Pancreas (tissue), 10 donors: Measurements from ENCODE around the gene MAN1A1. TPM values are rescaled to one million over a fixed set of nuclear protein-coding genes. Genes with fewer than 3 reads are reported as not detected.

ENCODE experiments used
- ATAC-seq, 4 donors: fragments of 200-7000 bp; cut with Tn5 transposase; one replicate each; pipeline versions ENCODE4 v1.8.0 to v1.9.1; 2020; ENCODE audit warnings: mild to moderate bottlenecking in 4 of 4, moderate library complexity in 4 of 4
- DNase-seq, 6 donors: peaks; one replicate each; pipeline ENCODE4 v3.0.0-alpha.2; 2020
- FAIRE-seq: peaks from 2 replicates; lab custom pipeline; 2012; peaks lifted over from hg19 to GRCh38; lab: Jason Lieb, UNC
- H3K27ac ChIP-seq, 4 donors: fragments of 200-600 bp; sonication (generic); 1 replicate in 3 of 4; 2 replicates in 1 of 4; pipeline versions ENCODE4 v1.5.0 to v1.8.0; 2020
- H3K27me3 ChIP-seq, 4 donors: fragments of 200-600 bp; one replicate each; pipeline ENCODE4 v1.8.0; 2021
- H3K36me3 ChIP-seq, 3 donors: fragments of 200-600 bp; sonication (generic) in 1 of 3; one replicate each; pipeline versions ENCODE4 v1.5.0 to v1.8.0; 2020 to 2021
- H3K4me1 ChIP-seq, 3 donors: fragments of 200-600 bp; one replicate each; pipeline ENCODE4 v1.8.0; 2021
- H3K4me3 ChIP-seq, 4 donors: fragments of 200-600 bp; sonication (generic) in 2 of 4; one replicate each; pipeline versions ENCODE4 v1.5.0 to v1.8.0; 2020 to 2021
- H3K9me3 ChIP-seq, 4 donors: fragments of 200-600 bp; one replicate each; pipeline ENCODE4 v1.8.0; 2021
- WGBS, 2 donors: extraction: QIAGEN DNeasy Blood & Tissue Kit; methylation state at CpG; one replicate each; pipeline ENCODE4 v1.1.7; 2013; 5-methylcytosine and 5-hydroxymethylcytosine counted together
- intact Hi-C, 3 donors: fragments of 100-400 bp; cut with DNase I; formaldehyde crosslinking; loops; one replicate each; pipeline versions ENCODE4 v1.11.1 to v1.14.2; 2022
- polyA plus RNA-seq, 2 donors: library from polyadenylated mRNA; stranded (reverse); fragments of 200-250 nt; gene quantifications; one replicate each; pipeline ENCODE4 v1.2.3, GENCODE V29; 2013
- total RNA-seq, 6 donors: library from RNA; stranded (reverse); fragmentation: NEBNext Ultra II Directional in 4 of 6; extraction: Animal tissue kit (Norgen Biotek cat#: 25700) in 4 of 6; gene quantifications; one replicate each; pipeline versions ENCODE4 v1.2.1 to v1.2.4, GENCODE V29; 2021 to 2023
- TF ChIP-seq, protein P1 (sequence below), 4 donors: fragments of 200-600 bp; sonication (generic) in 3 of 4; IDR thresholded peaks; one replicate each; pipeline versions ENCODE4 v1.5.0 to v1.8.0; 2021; ENCODE audit warnings: antibody characterized with exemption in 4 of 4
- donor health status: healthy with polysubstance abuse.
- donor health status: DM: no; HTN: no; CAD: no; lungs with moderate emphysema.
- donor health status: DM: no; HTN: no; CAD: no.
- donor health status: control.
- donor health status: control.
- donor health status: Bipolar disorder and iron deficiency.
- donor health status: DM: yes; HTN: yes; CAD: no.
- donor health status: DM: no; HTN: no; CAD: no.
- donor health status: DM: no; HTN: no; CAD: no.
- donor health status: DM: yes; HTN: yes; CAD: no.

The MAN1A1 gene
- total and polyA plus RNA-seq, 8 donors: 11.7 to 86.1 (median 30.7) TPM

DNA sequence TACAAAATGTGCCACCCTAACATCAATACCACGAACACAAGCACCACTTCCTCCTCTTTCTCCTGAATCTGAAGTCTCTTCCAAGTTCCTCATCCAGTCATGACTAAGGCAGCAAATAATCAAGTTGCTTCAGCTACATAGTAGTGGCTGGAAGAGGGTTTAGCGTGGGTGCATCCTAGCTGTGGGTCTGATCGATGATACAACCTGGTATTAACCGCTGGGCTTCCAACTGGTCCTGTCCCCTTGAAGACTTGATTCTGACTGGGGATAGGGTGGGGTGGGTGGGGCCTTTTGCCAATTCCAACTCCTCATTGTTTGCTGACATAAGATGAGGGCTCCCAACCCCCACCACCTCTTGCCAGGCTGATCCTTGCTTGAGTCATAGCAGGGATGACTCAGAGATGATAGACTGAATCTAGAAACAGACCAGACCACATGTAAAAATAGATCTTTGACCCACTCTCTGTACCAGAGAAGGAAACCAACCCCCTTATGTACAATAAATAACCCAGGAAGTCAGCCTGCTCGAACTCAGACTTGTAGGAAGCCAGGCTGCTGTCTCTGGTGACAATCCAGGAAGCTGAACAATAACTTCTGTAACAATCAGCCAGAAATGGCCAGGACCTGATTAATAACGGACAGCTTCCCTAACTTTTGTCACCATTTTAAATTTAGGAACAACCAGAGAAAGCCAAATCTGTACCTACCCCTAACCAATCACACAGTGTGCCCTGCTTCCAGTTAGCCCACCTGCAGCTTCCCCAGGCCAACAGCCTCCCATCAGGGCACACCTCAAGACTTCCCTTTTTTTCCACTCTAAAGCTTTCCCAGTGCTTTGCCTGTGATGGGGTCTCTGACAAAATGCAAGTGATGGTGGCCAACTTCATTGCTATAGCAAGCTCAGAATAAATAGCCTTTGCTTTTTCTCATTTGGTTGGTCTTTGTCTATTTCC is 202.2 kb downstream of the MAN1A1 start:
- DNase-seq: peak in 1 of 6 donors; percentile 46

GRCh38 chr6:119145111-119145510 is 204.4 kb downstream of the MAN1A1 start:
- Histone ChIP-seq H3K27me3 (no peaks in the 10 kb centered on the region), H3K4me1 (peaks cover 0 to 8% (median 7%) of the 10 kb centered on the region in 3 donors), H3K27ac (no peak overlapping the region), H3K36me3 (no peaks in the 10 kb centered on the region), H3K9me3 (no peaks in the 10 kb centered on the region), H3K4me3 (no peak overlapping the region)
- DNase-seq (no peak), ATAC-seq (no peak), FAIRE-seq (no peak)
- intact Hi-C loops: no loop called here
- TF ChIP-seq, protein P1, sequence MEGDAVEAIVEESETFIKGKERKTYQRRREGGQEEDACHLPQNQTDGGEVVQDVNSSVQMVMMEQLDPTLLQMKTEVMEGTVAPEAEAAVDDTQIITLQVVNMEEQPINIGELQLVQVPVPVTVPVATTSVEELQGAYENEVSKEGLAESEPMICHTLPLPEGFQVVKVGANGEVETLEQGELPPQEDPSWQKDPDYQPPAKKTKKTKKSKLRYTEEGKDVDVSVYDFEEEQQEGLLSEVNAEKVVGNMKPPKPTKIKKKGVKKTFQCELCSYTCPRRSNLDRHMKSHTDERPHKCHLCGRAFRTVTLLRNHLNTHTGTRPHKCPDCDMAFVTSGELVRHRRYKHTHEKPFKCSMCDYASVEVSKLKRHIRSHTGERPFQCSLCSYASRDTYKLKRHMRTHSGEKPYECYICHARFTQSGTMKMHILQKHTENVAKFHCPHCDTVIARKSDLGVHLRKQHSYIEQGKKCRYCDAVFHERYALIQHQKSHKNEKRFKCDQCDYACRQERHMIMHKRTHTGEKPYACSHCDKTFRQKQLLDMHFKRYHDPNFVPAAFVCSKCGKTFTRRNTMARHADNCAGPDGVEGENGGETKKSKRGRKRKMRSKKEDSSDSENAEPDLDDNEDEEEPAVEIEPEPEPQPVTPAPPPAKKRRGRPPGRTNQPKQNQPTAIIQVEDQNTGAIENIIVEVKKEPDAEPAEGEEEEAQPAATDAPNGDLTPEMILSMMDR (IDR thresholded peaks at IDR 0.05): no peak
- WGBS, 2 donors: 56 to 83% methylated on average over 2 of the region's 2 CpGs

More for the DNA sequence above, 202.2 kb downstream of the MAN1A1 start:
- no peak overlapping the region for H3K4me3 ChIP-seq
- H3K36me3 ChIP-seq: no peaks in the 10 kb centered on the region
- no peaks in the 10 kb centered on the region for H3K27me3 ChIP-seq
- no peak for FAIRE-seq
- peaks cover 0 to 8% (median 7%) of the 10 kb centered on the region in 3 donors for H3K4me1 ChIP-seq
- intact Hi-C loops: no loop called here
- peak overlapping the region in 2 of 4 donors; percentile 58 for H3K27ac ChIP-seq
- no peaks in the 10 kb centered on the region for H3K9me3 ChIP-seq
- WGBS, 2 donors: 71 to 72% methylated on average over 6 of the region's 6 CpGs
- peak; percentile 19 to 84 (median 61) for ATAC-seq
- TF ChIP-seq, protein P1 (IDR thresholded peaks at IDR 0.05): no peak

DNA sequence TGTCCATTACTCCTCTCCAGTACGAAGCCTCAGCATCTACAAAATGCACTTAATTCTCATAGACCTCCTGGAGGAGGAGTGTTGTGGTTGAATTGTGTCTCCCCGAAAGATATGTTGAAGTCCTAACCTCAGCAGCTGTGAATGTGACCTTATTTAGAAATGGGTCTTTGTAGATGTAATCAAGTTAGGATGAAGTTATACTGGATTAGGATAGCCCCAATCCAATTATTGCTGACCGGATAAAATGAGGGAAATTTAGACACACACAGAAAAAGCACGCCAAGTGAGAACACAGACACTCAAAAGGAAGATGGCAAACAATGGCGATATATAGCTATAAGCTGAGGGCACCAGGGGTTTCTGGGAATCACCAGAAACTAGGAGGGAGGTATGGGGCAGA is 206.9 kb downstream of the MAN1A1 start:
- H3K36me3 ChIP-seq: no peaks in the 10 kb centered on the region
- intact Hi-C loops: no loop called here
- H3K27ac ChIP-seq: no peak overlapping the region
- 95 to 99% methylated on average over 5 of the region's 5 CpGs for whole genome bisulfite sequencing, 2 donors
- no peaks in the 10 kb centered on the region for H3K9me3 ChIP-seq
- ATAC-seq (no peak), DNase-seq (no peak), FAIRE-seq (no peak)
- H3K27me3 ChIP-seq: no peaks in the 10 kb centered on the region
- no peak overlapping the region for H3K4me3 ChIP-seq
- no peaks in the 10 kb centered on the region for H3K4me1 ChIP-seq
- TF ChIP-seq, protein P1 (IDR thresholded peaks at IDR 0.05): no peak

DNA sequence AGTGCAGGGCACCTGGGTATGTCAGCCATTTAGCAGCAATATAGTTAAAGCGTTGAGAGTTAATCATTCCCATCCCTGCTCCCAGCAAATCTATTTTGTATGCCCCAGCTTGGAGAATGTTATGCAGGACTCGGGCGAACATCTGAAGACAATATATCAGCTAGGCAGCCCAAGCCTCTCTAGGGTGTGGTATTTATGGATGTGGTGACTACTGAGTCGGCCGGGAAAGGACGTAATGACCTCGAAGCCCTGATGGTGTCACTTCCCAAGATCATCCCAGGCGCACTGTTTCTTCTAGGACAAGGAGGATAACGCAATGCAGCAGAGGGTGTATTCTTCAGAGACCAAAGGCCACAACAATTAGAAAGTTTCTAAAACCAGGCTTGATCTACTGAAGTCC is 207.5 kb downstream of the MAN1A1 start:
- H3K27me3 ChIP-seq: no peaks in the 10 kb centered on the region
- H3K4me3 ChIP-seq: no peak overlapping the region
- no peaks in the 10 kb centered on the region for H3K36me3 ChIP-seq
- intact Hi-C loops: no loop called here
- no peak overlapping the region for H3K27ac ChIP-seq
- 90% methylated on average over 9 of the region's 9 CpGs for WGBS, 2 donors
- ATAC-seq: no peak
- TF ChIP-seq, protein P1 (IDR thresholded peaks at IDR 0.05): no peak
- no peak for DNase-seq
- no peaks in the 10 kb centered on the region for H3K9me3 ChIP-seq
- H3K4me1 ChIP-seq: no peaks in the 10 kb centered on the region
- no peak for FAIRE-seq
